ENCODE results near the gene PRSS53. TPM values are rescaled to one million over a fixed set of nuclear protein-coding genes. Genes with fewer than 3 reads are reported as not detected.

The PRSS53 gene
- total and polyA plus RNA-seq, 7 donors = 1.1 to 9.1 (median 2.6) TPM; not detected in 2

DNA sequence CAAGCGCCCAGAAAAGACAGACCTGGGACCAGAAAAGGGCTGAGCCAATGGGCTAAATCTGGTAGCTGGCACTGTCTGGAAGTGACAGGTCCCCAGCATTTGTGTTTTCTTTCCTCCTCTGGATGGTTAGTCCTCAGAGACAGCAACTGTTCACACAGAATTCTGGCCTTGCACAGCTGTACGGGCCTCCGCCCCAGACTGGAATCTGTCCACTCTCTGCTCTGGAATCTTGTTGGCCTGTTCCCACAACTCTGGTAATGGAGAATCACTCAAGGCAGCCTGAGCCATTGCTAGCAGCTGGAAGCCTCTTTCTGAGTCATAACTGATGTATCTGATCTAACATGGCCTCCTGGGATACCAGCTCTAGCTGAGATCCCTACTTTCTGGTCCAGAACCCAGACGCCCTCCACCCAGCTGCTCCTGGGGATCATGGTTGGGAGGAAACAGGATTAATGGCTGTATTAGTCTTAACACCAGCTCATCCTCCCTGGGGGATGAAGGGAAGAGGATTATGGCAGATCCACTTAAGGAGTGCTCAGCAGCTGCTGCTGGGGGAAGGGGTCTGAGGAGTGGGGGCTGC is 23.8 kb downstream of the PRSS53 start:
- Histone ChIP-seq H3K27me3 (no peaks in the 10 kb centered on the region), H3K36me3 (peaks cover 8 to 28% (median 15%) of the 10 kb centered on the region in 4 donors), H3K27ac (peak overlapping the region; percentile 50 to 66 (median 56)), H3K4me3 (no peak overlapping the region), H3K9me3 (no peaks in the 10 kb centered on the region), H3K4me1 (peaks cover 0 to 18% (median 8%) of the 10 kb centered on the region in 4 donors)
- no peak for TF ChIP-seq POLR2AphosphoS5 (IDR thresholded peaks at IDR 0.05)
- TF ChIP-seq EP300 (IDR thresholded peaks at IDR 0.05) = no peak
- TF ChIP-seq, protein P1, sequence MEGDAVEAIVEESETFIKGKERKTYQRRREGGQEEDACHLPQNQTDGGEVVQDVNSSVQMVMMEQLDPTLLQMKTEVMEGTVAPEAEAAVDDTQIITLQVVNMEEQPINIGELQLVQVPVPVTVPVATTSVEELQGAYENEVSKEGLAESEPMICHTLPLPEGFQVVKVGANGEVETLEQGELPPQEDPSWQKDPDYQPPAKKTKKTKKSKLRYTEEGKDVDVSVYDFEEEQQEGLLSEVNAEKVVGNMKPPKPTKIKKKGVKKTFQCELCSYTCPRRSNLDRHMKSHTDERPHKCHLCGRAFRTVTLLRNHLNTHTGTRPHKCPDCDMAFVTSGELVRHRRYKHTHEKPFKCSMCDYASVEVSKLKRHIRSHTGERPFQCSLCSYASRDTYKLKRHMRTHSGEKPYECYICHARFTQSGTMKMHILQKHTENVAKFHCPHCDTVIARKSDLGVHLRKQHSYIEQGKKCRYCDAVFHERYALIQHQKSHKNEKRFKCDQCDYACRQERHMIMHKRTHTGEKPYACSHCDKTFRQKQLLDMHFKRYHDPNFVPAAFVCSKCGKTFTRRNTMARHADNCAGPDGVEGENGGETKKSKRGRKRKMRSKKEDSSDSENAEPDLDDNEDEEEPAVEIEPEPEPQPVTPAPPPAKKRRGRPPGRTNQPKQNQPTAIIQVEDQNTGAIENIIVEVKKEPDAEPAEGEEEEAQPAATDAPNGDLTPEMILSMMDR (IDR thresholded peaks at IDR 0.05) = no peak
- TF ChIP-seq POLR2A (IDR thresholded peaks at IDR 0.05) = no peak
- peak; percentile 87 for DNase-seq
- intact Hi-C loops (cut with DNase I) = no loop called here
- WGBS, 2 donors = 78 to 83% methylated on average over 4 of the region's 4 CpGs

DNA sequence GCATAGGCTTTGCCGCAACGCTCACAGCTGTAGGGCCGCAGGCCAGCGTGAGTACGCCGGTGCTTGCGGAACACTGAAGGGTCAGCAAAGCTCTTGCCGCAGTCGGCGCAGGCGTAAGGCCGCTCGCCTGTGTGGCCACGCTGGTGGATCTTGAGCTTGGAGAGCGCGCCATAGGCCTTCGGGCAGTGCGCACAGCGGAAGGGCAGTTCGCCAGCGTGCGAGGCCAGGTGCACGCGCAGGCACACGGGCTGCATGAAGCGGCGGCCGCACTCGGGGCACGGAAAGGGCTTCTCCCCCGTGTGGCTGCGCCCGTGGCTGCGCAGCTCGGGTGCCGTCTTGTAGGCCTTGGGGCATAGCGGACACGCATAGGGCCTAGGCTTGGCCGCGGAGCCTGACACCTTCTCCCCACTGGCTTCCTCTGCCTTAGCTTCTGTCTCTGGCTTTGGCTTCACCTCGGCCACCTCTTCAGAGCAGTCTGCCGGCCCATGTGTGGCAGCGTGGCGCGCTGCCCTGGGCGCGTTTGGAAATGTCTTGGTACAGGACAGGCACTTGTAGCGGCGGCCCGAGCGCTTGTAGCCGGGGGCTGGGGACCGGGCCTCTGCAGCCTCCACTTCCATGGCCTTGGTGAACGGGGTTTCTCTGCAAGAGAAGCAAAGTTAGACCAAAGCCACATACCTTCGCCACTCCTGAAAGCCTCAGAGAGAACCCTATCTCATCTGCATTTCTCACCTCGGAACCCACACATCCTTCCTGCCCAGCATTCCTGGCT is 24.7 kb downstream of the PRSS53 start:
- WGBS, 2 donors = 84 to 95% methylated on average over 56 of the region's 56 CpGs
- Histone ChIP-seq H3K9me3 (no peaks in the 10 kb centered on the region), H3K4me1 (peaks cover 0 to 18% (median 8%) of the 10 kb centered on the region in 4 donors), H3K27ac (peak overlapping the region; percentile 50 to 66 (median 54)), H3K27me3 (no peaks in the 10 kb centered on the region), H3K4me3 (no peak overlapping the region), H3K36me3 (peaks cover 8 to 28% (median 15%) of the 10 kb centered on the region in 4 donors)
- no peak for DNase-seq
- TF ChIP-seq POLR2A (IDR thresholded peaks at IDR 0.05) (no peak), POLR2AphosphoS5 (IDR thresholded peaks at IDR 0.05) (no peak), EP300 (IDR thresholded peaks at IDR 0.05) (no peak)
- TF ChIP-seq, protein P1 (IDR thresholded peaks at IDR 0.05) = no peak
- intact Hi-C loops (cut with DNase I) = no loop called here

- no peak for DNase-seq
- Histone ChIP-seq H3K27ac (peak overlapping the region in 1 of 4 donors; percentile 66), H3K4me3 (no peak overlapping the region), H3K36me3 (peaks cover 8 to 28% (median 15%) of the 10 kb centered on the region in 4 donors), H3K9me3 (no peaks in the 10 kb centered on the region), H3K27me3 (no peaks in the 10 kb centered on the region), H3K4me1 (peaks cover 0 to 18% (median 8%) of the 10 kb centered on the region in 4 donors)
- 95 to 97% methylated on average over 9 of the region's 9 CpGs for WGBS, 2 donors
- TF ChIP-seq, protein P1 (IDR thresholded peaks at IDR 0.05) = no peak
- TF ChIP-seq POLR2A (IDR thresholded peaks at IDR 0.05) (no peak), EP300 (IDR thresholded peaks at IDR 0.05) (no peak), POLR2AphosphoS5 (IDR thresholded peaks at IDR 0.05) (no peak)
- intact Hi-C loops (cut with DNase I) = no loop called here
These were observed 25.3 kb downstream of the PRSS53 start for GRCh38 chr16:31063495-31063842.

DNA sequence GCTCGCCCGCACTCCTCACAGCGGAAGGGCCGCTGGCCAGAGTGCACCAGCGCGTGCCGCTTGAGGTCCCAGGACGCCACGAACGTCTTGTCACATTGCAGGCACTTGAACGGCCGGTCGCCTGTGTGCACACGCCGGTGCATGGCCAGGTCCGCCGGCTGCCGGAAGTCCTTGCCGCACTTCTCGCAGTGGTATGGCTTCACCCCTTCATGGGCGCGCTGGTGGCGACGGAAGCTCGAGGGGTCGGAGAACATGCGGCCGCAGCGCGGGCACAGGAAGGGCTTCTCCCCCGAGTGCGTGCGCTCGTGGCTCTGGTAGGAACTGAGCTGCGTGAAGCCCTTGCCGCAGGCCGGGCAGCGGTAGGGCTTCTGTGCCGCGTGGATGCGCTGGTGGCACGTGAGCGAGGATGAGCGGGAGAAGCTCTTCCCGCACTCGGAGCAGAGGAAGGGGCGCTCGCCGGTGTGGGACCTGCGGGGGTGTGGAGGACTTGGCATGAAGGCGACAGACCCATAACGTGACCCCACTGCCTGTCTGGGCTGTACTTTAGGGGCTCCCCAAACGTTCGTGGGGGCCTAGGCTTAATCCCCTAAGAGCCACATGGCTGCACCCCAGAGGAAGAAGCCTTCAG is 26.8 kb downstream of the PRSS53 start:
- Histone ChIP-seq H3K9me3 (no peaks in the 10 kb centered on the region), H3K4me1 (peaks cover 0 to 18% (median 8%) of the 10 kb centered on the region in 4 donors), H3K36me3 (peaks cover 8 to 28% (median 15%) of the 10 kb centered on the region in 4 donors), H3K4me3 (no peak overlapping the region), H3K27ac (no peak overlapping the region), H3K27me3 (no peaks in the 10 kb centered on the region)
- intact Hi-C loops (cut with DNase I) = no loop called here
- TF ChIP-seq EP300 (IDR thresholded peaks at IDR 0.05) (no peak), POLR2A (IDR thresholded peaks at IDR 0.05) (no peak), POLR2AphosphoS5 (IDR thresholded peaks at IDR 0.05) (no peak)
- TF ChIP-seq, protein P1 (IDR thresholded peaks at IDR 0.05) = no peak
- 97% methylated on average over 54 of the region's 54 CpGs for WGBS, 2 donors
- DNase-seq = no peak

Data from sigmoid colon (tissue), 7 donors.